Osteoblast (primary cell): ENCODE measurements around the gene PPP2R5D. TPM values are rescaled to one million over a fixed set of nuclear protein-coding genes. Genes with fewer than 3 reads are reported as not detected.

Source experiments
- DNase-seq: peaks from one replicate; pipeline ENCODE4 v3.0.0; 2011; ENCODE audit warnings: low spot score, mixed read lengths; ENCODE audit not compliant: insufficient read length; ENCODE audit errors: missing footprints
- H2AFZ ChIP-seq: 2 replicates; pipeline ENCODE4 v1.6.0; 2011; ENCODE audit warnings: mild to moderate bottlenecking, low read length
- H3K27ac ChIP-seq: 2 replicates; pipeline ENCODE4 v1.5.1; 2011; ENCODE audit warnings: mild to moderate bottlenecking, low read depth, low read length, moderate library complexity
- H3K27me3 ChIP-seq: 2 replicates; pipeline ENCODE4 v1.6.0; 2012; ENCODE audit warnings: mild to moderate bottlenecking, control low read depth, inconsistent platforms, low read length, moderate library complexity; ENCODE audit not compliant: insufficient read depth
- H3K36me3 ChIP-seq: 2 replicates; pipeline ENCODE4 v1.5.1; 2011; ENCODE audit warnings: mild to moderate bottlenecking, low read length, control low read depth, moderate library complexity; ENCODE audit not compliant: insufficient read depth
- H3K4me1 ChIP-seq: 2 replicates; pipeline ENCODE4 v1.5.1; 2011; ENCODE audit warnings: mild to moderate bottlenecking, low read length, control low read depth, moderate library complexity; ENCODE audit not compliant: insufficient read depth
- H3K4me2 ChIP-seq: 2 replicates; pipeline ENCODE4 v1.6.0; 2011; ENCODE audit warnings: mild to moderate bottlenecking, low read length; ENCODE audit not compliant: insufficient read depth
- H3K4me3 ChIP-seq: fragments of 200-600 bp; sonication (generic); 3 replicates; pipeline ENCODE4 v1.5.1; 2012; ENCODE audit warnings: mild to moderate bottlenecking, low read length, inconsistent platforms; ENCODE audit not compliant: insufficient read depth
- H3K79me2 ChIP-seq: 2 replicates; pipeline ENCODE4 v1.6.0; 2012; ENCODE audit warnings: mild to moderate bottlenecking, low read length, control low read depth, inconsistent platforms; ENCODE audit not compliant: insufficient read depth
- H3K9me3 ChIP-seq: 2 replicates; pipeline ENCODE4 v1.5.1; 2011; ENCODE audit warnings: low read depth, low read length, control low read depth
- H4K20me1 ChIP-seq: 2 replicates; pipeline ENCODE4 v1.6.0; 2012; ENCODE audit warnings: mild to moderate bottlenecking, low read length, control low read depth; ENCODE audit not compliant: insufficient read depth
- total RNA-seq: library from RNA; depleted of rRNA; stranded (reverse); fragments of >200 nt; gene quantifications from 2 replicates; pipeline ENCODE4 v1.2.3, GENCODE V29; 2012
- TF ChIP-seq, protein P1 (sequence below): IDR thresholded peaks from 2 replicates; pipeline ENCODE4 v1.5.1; 2011; ENCODE audit warnings: mild to moderate bottlenecking, low read depth, low read length, moderate library complexity; ENCODE audit errors: extremely low read depth

The PPP2R5D gene
- total RNA-seq, 1 donor, result 30.8 TPM

DNA sequence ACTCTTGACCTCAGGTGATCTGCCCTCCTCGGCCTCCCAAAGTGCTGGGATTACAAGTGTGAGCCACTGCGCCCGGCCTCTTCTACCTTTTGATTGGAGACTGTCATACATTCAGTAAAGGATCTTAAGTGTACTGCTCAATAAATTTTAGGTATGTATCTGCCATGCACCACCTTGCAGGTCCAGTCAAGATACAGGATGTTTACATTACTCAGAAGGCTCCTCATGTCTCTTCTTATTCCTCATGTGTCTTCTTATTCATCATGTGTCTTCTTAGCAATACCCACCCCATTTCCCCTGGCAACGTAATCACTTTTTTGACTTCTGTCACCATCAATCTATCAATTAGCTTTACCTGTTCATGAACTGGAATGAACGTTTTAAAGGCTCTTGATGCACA lies 21.5 kb downstream of the PPP2R5D start:
- Histone ChIP-seq H3K27ac (no peak overlapping the region), H3K27me3 (no peaks in the 10 kb centered on the region), H3K9me3 (no peaks in the 10 kb centered on the region), H3K4me1 (no peaks in the 10 kb centered on the region), H3K4me2 (no peak overlapping the region), H3K4me3 (no peak overlapping the region), H3K36me3 (peaks cover 47% of the 10 kb centered on the region), H2AFZ (no peak overlapping the region), H3K79me2 (peaks cover 8% of the 10 kb centered on the region), H4K20me1 (peaks cover 3% of the 10 kb centered on the region)
- DNase-seq, result no peak
- TF ChIP-seq, protein P1, sequence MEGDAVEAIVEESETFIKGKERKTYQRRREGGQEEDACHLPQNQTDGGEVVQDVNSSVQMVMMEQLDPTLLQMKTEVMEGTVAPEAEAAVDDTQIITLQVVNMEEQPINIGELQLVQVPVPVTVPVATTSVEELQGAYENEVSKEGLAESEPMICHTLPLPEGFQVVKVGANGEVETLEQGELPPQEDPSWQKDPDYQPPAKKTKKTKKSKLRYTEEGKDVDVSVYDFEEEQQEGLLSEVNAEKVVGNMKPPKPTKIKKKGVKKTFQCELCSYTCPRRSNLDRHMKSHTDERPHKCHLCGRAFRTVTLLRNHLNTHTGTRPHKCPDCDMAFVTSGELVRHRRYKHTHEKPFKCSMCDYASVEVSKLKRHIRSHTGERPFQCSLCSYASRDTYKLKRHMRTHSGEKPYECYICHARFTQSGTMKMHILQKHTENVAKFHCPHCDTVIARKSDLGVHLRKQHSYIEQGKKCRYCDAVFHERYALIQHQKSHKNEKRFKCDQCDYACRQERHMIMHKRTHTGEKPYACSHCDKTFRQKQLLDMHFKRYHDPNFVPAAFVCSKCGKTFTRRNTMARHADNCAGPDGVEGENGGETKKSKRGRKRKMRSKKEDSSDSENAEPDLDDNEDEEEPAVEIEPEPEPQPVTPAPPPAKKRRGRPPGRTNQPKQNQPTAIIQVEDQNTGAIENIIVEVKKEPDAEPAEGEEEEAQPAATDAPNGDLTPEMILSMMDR, result no peak

DNA sequence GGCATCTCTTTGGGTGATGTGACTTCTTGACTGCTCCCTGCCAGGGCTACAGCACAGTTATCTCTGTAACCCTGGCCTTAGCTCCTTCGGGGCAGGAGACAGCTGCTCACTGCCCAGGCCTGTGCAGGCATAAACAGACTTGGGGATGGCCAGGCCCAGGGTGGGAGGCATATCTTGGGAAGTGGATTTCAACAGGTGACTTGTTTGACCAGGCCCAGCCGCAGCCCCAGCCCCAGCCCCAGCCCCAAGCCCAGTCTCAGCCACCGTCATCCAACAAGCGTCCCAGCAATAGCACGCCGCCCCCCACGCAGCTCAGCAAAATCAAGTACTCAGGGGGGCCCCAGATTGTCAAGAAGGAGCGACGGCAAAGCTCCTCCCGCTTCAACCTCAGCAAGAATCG lies 21.9 kb downstream of the PPP2R5D start:
- Histone ChIP-seq H2AFZ (no peak overlapping the region), H3K9me3 (no peaks in the 10 kb centered on the region), H3K27ac (no peak overlapping the region), H3K4me2 (no peak overlapping the region), H3K4me3 (no peak overlapping the region), H3K27me3 (no peaks in the 10 kb centered on the region), H4K20me1 (no peaks in the 10 kb centered on the region), H3K36me3 (peaks cover 51% of the 10 kb centered on the region), H3K79me2 (peaks cover 12% of the 10 kb centered on the region), H3K4me1 (no peaks in the 10 kb centered on the region)
- TF ChIP-seq, protein P1, result no peak
- no peak for DNase-seq

DNA sequence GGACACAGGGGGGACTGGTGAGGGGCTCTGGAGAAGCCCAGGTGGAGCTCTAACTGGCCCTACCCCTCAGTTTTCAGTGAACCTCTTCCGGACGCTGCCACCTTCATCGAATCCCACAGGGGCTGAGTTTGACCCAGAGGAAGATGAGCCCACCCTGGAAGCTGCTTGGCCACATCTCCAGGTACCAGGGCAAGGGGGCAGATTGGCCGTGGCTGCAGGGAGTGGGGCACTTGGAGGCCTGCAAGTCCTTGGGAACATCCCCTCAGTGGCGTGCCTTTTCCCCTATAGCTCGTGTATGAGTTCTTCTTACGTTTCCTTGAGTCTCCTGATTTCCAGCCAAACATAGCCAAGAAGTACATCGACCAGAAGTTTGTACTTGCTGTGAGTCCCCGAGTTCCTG lies 22.8 kb downstream of the PPP2R5D start:
- Histone ChIP-seq H2AFZ (no peak overlapping the region), H3K79me2 (peaks cover 21% of the 10 kb centered on the region), H3K27me3 (no peaks in the 10 kb centered on the region), H4K20me1 (peaks cover 2% of the 10 kb centered on the region), H3K4me2 (no peak overlapping the region), H3K4me3 (no peak overlapping the region), H3K27ac (no peak overlapping the region), H3K9me3 (no peaks in the 10 kb centered on the region), H3K4me1 (no peaks in the 10 kb centered on the region), H3K36me3 (peaks cover 57% of the 10 kb centered on the region)
- TF ChIP-seq, protein P1, result no peak
- DNase-seq, result peak; percentile 64

DNA sequence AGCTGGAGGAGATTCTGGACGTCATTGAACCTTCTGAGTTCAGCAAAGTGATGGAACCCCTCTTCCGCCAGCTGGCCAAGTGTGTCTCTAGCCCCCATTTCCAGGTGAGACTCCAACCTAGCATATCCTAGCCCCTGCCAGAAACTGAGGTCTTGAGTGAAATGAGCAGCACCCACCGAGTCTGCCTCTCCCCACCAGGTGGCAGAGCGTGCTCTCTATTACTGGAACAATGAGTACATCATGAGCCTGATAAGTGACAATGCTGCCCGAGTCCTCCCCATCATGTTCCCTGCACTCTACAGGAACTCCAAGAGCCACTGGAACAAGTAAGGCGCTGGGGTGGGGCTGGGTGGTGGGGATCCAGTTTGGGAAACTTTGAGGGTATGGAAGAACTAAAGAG lies 24.8 kb downstream of the PPP2R5D start:
- H3K79me2 ChIP-seq, result peaks cover 38% of the 10 kb centered on the region
- no peak overlapping the region for H3K27ac ChIP-seq
- no peak overlapping the region for H3K4me3 ChIP-seq
- peaks cover 7% of the 10 kb centered on the region for H4K20me1 ChIP-seq
- DNase-seq, result peak; percentile 90
- peaks cover 57% of the 10 kb centered on the region for H3K36me3 ChIP-seq
- TF ChIP-seq, protein P1, result peak; percentile 62
- peaks cover 10% of the 10 kb centered on the region for H3K4me1 ChIP-seq
- H2AFZ ChIP-seq, result no peak overlapping the region
- H3K9me3 ChIP-seq, result no peaks in the 10 kb centered on the region
- H3K4me2 ChIP-seq, result no peak overlapping the region
- no peaks in the 10 kb centered on the region for H3K27me3 ChIP-seq
